A549 (cell line): ENCODE results near the gene PTPN6. TPM values are rescaled to one million over a fixed set of nuclear protein-coding genes. Genes with fewer than 3 reads are reported as not detected.
A peak's percentile ranks its signal among the peaks of the same experiment; 100 is the strongest.

Source experiments
- ATAC-seq, 2 experiments: fragments of 200-7000 bp in 1 of 2; fragments of >200 bp in 1 of 2; cut with Nextera tagmentation in 1 of 2; cut with Tn5 transposase in 1 of 2; 3 replicates each; pipeline versions ENCODE4 v1.8.0 to v1.9.1; 2018 to 2020; ENCODE audit warnings: mild to moderate bottlenecking in 1 of 2, moderate library complexity in 1 of 2
- CTCF ChIA-PET: fragments of 300-600 bp; sonication (Branson Sonifier 250); formaldehyde crosslinking; extraction: SDS; loops from one replicate; lab custom pipeline; 2021; ENCODE audit warnings: antibody characterized with exemption, inconsistent platforms; lab: Yijun Ruan, JAX
- POLR2A ChIA-PET: fragments of 350-600 bp; formaldehyde crosslinking; extraction: SDS; loops from one replicate; lab custom pipeline; 2021; ENCODE audit warnings: antibody characterized with exemption, inconsistent platforms; lab: Yijun Ruan, JAX
- DNase-seq, 2 experiments: peaks; one replicate each; pipeline versions ENCODE4 v3.0.0 to v3.0.0-alpha.2; 2011 to 2016; ENCODE audit warnings: low read depth in 1 of 2, low spot score in 1 of 2
- FAIRE-seq: peaks from 2 replicates; lab custom pipeline; 2011; peaks lifted over from hg19 to GRCh38; lab: Jason Lieb, UNC
- H3K27ac ChIP-seq, 2 experiments: fragments of >200 bp; sonication (Bioruptor Twin); formaldehyde crosslinking; 3 replicates each; pipeline ENCODE4 v1.5.1; 2016 to 2017
- H3K4me1 ChIP-seq: fragments of >200 bp; sonication (Bioruptor Twin); formaldehyde crosslinking; 3 replicates; pipeline ENCODE4 v1.6.1; 2016
- H3K4me2 ChIP-seq: fragments of >200 bp; sonication (Bioruptor Twin); formaldehyde crosslinking; 3 replicates; pipeline ENCODE4 v1.6.1; 2016
- H3K4me3 ChIP-seq: fragments of >200 bp; sonication (Bioruptor Twin); formaldehyde crosslinking; 3 replicates; pipeline ENCODE4 v1.5.1; 2016
- H3K9me3 ChIP-seq: fragments of >200 bp; sonication (Bioruptor Twin); formaldehyde crosslinking; 3 replicates; pipeline ENCODE4 v1.6.1; 2016
- BHLHE40 ChIP-seq: IDR thresholded peaks from 2 replicates; pipeline ENCODE4 v1.6.1; 2012; ENCODE audit warnings: low read depth, low read length, inconsistent platforms
- CBX2 ChIP-seq: fragments of 200-600 bp; sonication (generic); IDR thresholded peaks from 2 replicates; pipeline ENCODE4 v1.6.1; 2016; ENCODE audit warnings: low read depth, mild to moderate bottlenecking, borderline replicate concordance
- CHD2 ChIP-seq: fragments of 150-350 bp; IDR thresholded peaks from 2 replicates; pipeline ENCODE4 v1.6.1; 2014; ENCODE audit warnings: low read length; ENCODE audit not compliant: partially characterized antibody
- CHD4 ChIP-seq: fragments of 200-600 bp; sonication (generic); IDR thresholded peaks from 2 replicates; pipeline ENCODE4 v1.6.1; 2016; ENCODE audit warnings: antibody characterized with exemption, mild to moderate bottlenecking, borderline replicate concordance
- EHMT2 ChIP-seq: fragments of 200-600 bp; sonication (generic); IDR thresholded peaks from 2 replicates; pipeline ENCODE4 v1.6.1; 2016; ENCODE audit warnings: antibody characterized with exemption, low read depth, mild to moderate bottlenecking, moderate library complexity
- ESRRA ChIP-seq: fragments of 150-350 bp; IDR thresholded peaks from 2 replicates; pipeline ENCODE4 v1.6.1; 2014; ENCODE audit warnings: mild to moderate bottlenecking, low read length, borderline replicate concordance
- FOSB ChIP-seq: fragments of 250-450 bp; sonication (Bioruptor Pico); IDR thresholded peaks from 2 replicates; pipeline ENCODE4 v1.5.0; 2020; ENCODE audit warnings: mild to moderate bottlenecking, moderate library complexity
- GATA3 ChIP-seq: IDR thresholded peaks from 2 replicates; pipeline ENCODE4 v1.6.1; 2012; ENCODE audit warnings: borderline replicate concordance
- HDAC2 ChIP-seq: fragments of 200-600 bp; sonication (generic); IDR thresholded peaks from 2 replicates; pipeline ENCODE4 v1.6.1; 2016
- HEYL ChIP-seq: fragments of 250-450 bp; sonication (Bioruptor Pico); IDR thresholded peaks from 2 replicates; pipeline ENCODE4 v1.8.0; 2021; ENCODE audit warnings: mild to moderate bottlenecking, moderate library complexity
- HOXA7 ChIP-seq: fragments of 250-450 bp; sonication (Bioruptor Pico); IDR thresholded peaks from 2 replicates; pipeline ENCODE4 v1.5.0; 2020; ENCODE audit warnings: mild to moderate bottlenecking, moderate library complexity
- HOXB5 ChIP-seq: fragments of 250-450 bp; sonication (Bioruptor Pico); IDR thresholded peaks from 2 replicates; pipeline ENCODE4 v1.5.0; 2020; ENCODE audit warnings: mild to moderate bottlenecking, moderate library complexity
- JUN ChIP-seq, 2 experiments: fragments of >200 bp; sonication (Bioruptor Twin); formaldehyde crosslinking; IDR thresholded peaks; 2 replicates in 1 of 2; 3 replicates in 1 of 2; pipeline ENCODE4 v1.6.1; 2016 to 2017
- KDM1A ChIP-seq: fragments of 200-600 bp; sonication (generic); IDR thresholded peaks from 2 replicates; pipeline ENCODE4 v1.6.1; 2016; ENCODE audit warnings: low read depth, mild to moderate bottlenecking
- MAFK ChIP-seq: fragments of 450-650 bp; IDR thresholded peaks from 2 replicates; pipeline ENCODE4 v1.6.1; 2014; ENCODE audit not compliant: partially characterized antibody
- PHF8 ChIP-seq: fragments of 200-600 bp; sonication (generic); IDR thresholded peaks from 2 replicates; pipeline ENCODE4 v1.6.1; 2016; ENCODE audit warnings: low read depth, mild to moderate bottlenecking, antibody characterized with exemption, moderate library complexity, borderline replicate concordance
- POLR2A ChIP-seq: IDR thresholded peaks from 2 replicates; pipeline ENCODE4 v1.6.1; 2012; ENCODE audit warnings: mild to moderate bottlenecking, low read length
- POLR2AphosphoS2 ChIP-seq: conservative IDR thresholded peaks from 2 replicates; pipeline ENCODE4 v1.6.1; 2012; ENCODE audit warnings: low read length, improper control_type of control experiment, inconsistent platforms
- RAD21 ChIP-seq, 2 experiments: fragments of >200 bp in 1 of 2; sonication (Bioruptor Twin) in 1 of 2; formaldehyde crosslinking in 1 of 2; IDR thresholded peaks in 1 of 2; conservative IDR thresholded peaks in 1 of 2; 2 replicates in 1 of 2; 3 replicates in 1 of 2; pipeline ENCODE4 v1.6.1; 2012 to 2018; ENCODE audit warnings: inconsistent platforms in 1 of 2
- RARB ChIP-seq: fragments of 250-450 bp; sonication (Bioruptor Pico); IDR thresholded peaks from 2 replicates; pipeline ENCODE4 v1.8.0; 2021; ENCODE audit warnings: mild to moderate bottlenecking, moderate library complexity
- RCOR1 ChIP-seq: fragments of 150-350 bp; IDR thresholded peaks from 2 replicates; pipeline ENCODE4 v1.6.1; 2014; ENCODE audit warnings: antibody characterized with exemption, low read length, low read depth
- SMC3 ChIP-seq: fragments of >200 bp; sonication (Bioruptor Twin); formaldehyde crosslinking; IDR thresholded peaks from 3 replicates; pipeline ENCODE4 v1.6.1; 2018; ENCODE audit warnings: inconsistent platforms
- SREBF2 ChIP-seq: fragments of 450-650 bp; IDR thresholded peaks from 2 replicates; pipeline ENCODE4 v1.6.1; 2014; ENCODE audit warnings: mild to moderate bottlenecking, moderate library complexity
- TFCP2L1 ChIP-seq: fragments of 250-450 bp; sonication (Bioruptor Pico); IDR thresholded peaks from 2 replicates; pipeline ENCODE4 v1.5.0; 2021; ENCODE audit warnings: mild to moderate bottlenecking
- TP53 ChIP-seq: fragments of 250-450 bp; sonication (Bioruptor Pico); IDR thresholded peaks from 2 replicates; pipeline ENCODE4 v1.5.0; 2021; ENCODE audit warnings: mild to moderate bottlenecking, moderate library complexity
- ZFP36 ChIP-seq: fragments of 450-650 bp; IDR thresholded peaks from 2 replicates; pipeline ENCODE4 v1.6.1; 2014; ENCODE audit warnings: borderline replicate concordance; ENCODE audit not compliant: partially characterized antibody
- WGBS: methylation state at CpG from one replicate; pipeline ENCODE4 v1.1.6; 2017; ENCODE audit errors: missing lambda C conversion rate; 5-methylcytosine and 5-hydroxymethylcytosine counted together
- polyA plus RNA-seq, 4 experiments: library from polyadenylated mRNA; depleted of rRNA in 3 of 4; stranded (reverse); fragments of >200 nt; fragmentation: RNase III in 1 of 4; extraction: RNeasy Plus Mini Kit Qiagen cat#74134 plus additional on column Dnase treatment in 1 of 4; gene quantifications; 2 replicates in 3 of 4; 3 replicates in 1 of 4; pipeline ENCODE4 v1.2.3, GENCODE V29; 2011 to 2017
- TF ChIP-seq, protein P1 (sequence below): fragments of >200 bp; sonication (Bioruptor Twin); formaldehyde crosslinking; IDR thresholded peaks from 3 replicates; pipeline ENCODE4 v1.6.1; 2016
- TF ChIP-seq, protein P2 (sequence below): fragments of 200-600 bp; sonication (generic); IDR thresholded peaks from 2 replicates; pipeline ENCODE4 v1.6.1; 2016; ENCODE audit warnings: antibody characterized with exemption, mild to moderate bottlenecking, moderate library complexity
- TF ChIP-seq, protein P3 (sequence below): fragments of 450-650 bp; IDR thresholded peaks from 2 replicates; pipeline ENCODE4 v1.6.1; 2014; ENCODE audit warnings: antibody characterized with exemption

The PTPN6 gene
- polyA plus RNA-seq, 2 of the 4 experiments (the other 2 are of a cell fraction): 15.1 to 18.9 TPM

DNA sequence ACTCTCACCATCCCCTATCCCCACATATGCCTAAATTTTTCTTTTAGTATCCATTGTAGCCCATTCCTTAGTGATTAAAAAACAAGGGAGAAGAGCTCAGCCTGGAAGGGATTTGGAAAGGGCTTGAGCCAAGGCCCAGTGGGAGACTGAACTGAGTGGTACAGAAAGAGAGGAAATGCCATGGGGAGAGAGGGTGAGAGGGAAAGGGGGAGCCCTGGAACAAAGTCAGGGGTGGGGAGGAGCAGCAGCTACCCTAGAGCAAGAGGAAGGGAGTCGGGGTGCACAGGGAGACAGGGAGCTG, 26.0 kb upstream of the PTPN6 start:
- Histone ChIP-seq H3K4me1 (peaks cover 39% of the 10 kb centered on the region), H3K4me3 (no peak overlapping the region), H3K9me3 (no peaks in the 10 kb centered on the region), H3K4me2 (peak overlapping the region; percentile 82)
- WGBS: 7% methylated on average over 1 of the region's 1 CpG
- CTCF ChIA-PET: interaction anchor here (0.9 to 18.2 kb wide), 16 partner anchors 11 to 184 kb away, joined by 3 to 370 read pairs (median 10); partner anchors contain the start of genes C12orf57, C1RL, ENO2 and LRRC23
- TF ChIP-seq CHD2 (no peak), TP53 (0 out of 2 replicates have a peak, but pooled peaks have one; percentile 31), JUN (IDR thresholded peaks at IDR 0.05) (no peak)
- TF ChIP-seq, protein P1, sequence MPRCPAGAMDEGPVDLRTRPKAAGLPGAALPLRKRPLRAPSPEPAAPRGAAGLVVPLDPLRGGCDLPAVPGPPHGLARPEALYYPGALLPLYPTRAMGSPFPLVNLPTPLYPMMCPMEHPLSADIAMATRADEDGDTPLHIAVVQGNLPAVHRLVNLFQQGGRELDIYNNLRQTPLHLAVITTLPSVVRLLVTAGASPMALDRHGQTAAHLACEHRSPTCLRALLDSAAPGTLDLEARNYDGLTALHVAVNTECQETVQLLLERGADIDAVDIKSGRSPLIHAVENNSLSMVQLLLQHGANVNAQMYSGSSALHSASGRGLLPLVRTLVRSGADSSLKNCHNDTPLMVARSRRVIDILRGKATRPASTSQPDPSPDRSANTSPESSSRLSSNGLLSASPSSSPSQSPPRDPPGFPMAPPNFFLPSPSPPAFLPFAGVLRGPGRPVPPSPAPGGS: no peak
- TF ChIP-seq, all 56 proteins: peak for 1
- POLR2A ChIA-PET: interaction anchor here (0.5 to 4.1 kb wide), 12 partner anchors 11 to 58 kb away, joined by 3 to 44 read pairs (median 10); partner anchors contain the start of genes C12orf57, RNU7-1, SPSB2 and TPI1
- H3K27ac ChIP-seq: peak overlapping the region; percentile 99 to 100
- ATAC-seq (no peak; a peak in 2 of 6 replicates), DNase-seq (no peak), FAIRE-seq (no peak)

DNA sequence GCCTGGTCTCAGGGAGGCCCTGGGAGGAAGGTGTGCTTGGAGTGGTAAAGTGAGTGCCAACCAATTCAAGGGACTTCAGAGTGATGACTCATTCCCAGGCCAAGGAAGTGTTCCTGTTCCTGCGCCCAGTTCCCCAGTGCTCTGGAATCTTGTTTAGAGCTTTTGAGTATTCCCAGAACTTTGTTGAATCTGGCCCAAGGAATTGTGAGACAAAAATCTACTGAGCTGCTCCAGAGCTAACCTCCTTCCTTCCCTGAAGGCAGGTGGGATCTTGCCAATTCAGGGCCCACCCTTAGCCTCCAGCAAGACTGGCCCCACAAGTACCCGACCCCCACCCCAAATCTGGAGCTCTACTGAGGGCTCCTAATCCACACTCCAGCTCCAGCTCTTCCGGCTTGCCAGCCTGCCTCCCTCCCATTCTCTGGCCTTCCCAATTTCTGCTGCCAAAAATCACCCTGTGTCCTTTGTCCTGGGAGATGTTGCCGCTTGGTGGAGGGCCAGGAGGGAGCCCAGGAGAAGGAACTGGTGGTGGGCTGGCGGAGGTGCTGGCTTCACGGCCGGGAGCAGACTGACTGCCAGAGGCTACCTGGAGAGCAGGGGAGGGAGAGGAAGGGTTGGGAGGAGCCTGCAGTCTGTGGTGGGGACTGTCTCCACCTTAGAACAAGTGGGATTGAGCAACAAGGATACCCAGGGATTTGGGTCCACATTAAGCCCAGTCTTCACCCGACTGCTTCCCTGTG, 25.4 kb upstream of the PTPN6 start:
- Histone ChIP-seq H3K9me3 (no peaks in the 10 kb centered on the region), H3K4me1 (peaks cover 42% of the 10 kb centered on the region), H3K4me2 (peak overlapping the region; percentile 82), H3K4me3 (peak overlapping the region; percentile 31), H3K27ac (peak overlapping the region; percentile 99 to 100)
- 1% methylated on average over 8 of the region's 8 CpGs for WGBS
- DNase-seq: peak; percentile 90 to 91
- POLR2A ChIA-PET: interaction anchor here (0.5 to 4.1 kb wide), 12 partner anchors 11 to 58 kb away, joined by 3 to 44 read pairs (median 10); partner anchors contain the start of genes C12orf57, RNU7-1, SPSB2 and TPI1
- CTCF ChIA-PET: interaction anchor here (0.9 to 18.2 kb wide), 14 partner anchors 12 to 183 kb away, joined by 3 to 370 read pairs (median 17); partner anchors contain the start of genes C12orf57, C1RL, ENO2 and LRRC23
- FAIRE-seq: peak; percentile 84
- ATAC-seq: peak; percentile 67 to 78
- no peak for TF ChIP-seq CBX2
- TF ChIP-seq SREBF2: no peak
- TF ChIP-seq PHF8: no peak
- TF ChIP-seq, protein P1: no peak
- TF ChIP-seq ESRRA: no peak
- TF ChIP-seq FOSB (CRISPR knock-in tag): no peak
- TF ChIP-seq BHLHE40: no peak
- no peak for TF ChIP-seq ZFP36
- TF ChIP-seq, protein P2, sequence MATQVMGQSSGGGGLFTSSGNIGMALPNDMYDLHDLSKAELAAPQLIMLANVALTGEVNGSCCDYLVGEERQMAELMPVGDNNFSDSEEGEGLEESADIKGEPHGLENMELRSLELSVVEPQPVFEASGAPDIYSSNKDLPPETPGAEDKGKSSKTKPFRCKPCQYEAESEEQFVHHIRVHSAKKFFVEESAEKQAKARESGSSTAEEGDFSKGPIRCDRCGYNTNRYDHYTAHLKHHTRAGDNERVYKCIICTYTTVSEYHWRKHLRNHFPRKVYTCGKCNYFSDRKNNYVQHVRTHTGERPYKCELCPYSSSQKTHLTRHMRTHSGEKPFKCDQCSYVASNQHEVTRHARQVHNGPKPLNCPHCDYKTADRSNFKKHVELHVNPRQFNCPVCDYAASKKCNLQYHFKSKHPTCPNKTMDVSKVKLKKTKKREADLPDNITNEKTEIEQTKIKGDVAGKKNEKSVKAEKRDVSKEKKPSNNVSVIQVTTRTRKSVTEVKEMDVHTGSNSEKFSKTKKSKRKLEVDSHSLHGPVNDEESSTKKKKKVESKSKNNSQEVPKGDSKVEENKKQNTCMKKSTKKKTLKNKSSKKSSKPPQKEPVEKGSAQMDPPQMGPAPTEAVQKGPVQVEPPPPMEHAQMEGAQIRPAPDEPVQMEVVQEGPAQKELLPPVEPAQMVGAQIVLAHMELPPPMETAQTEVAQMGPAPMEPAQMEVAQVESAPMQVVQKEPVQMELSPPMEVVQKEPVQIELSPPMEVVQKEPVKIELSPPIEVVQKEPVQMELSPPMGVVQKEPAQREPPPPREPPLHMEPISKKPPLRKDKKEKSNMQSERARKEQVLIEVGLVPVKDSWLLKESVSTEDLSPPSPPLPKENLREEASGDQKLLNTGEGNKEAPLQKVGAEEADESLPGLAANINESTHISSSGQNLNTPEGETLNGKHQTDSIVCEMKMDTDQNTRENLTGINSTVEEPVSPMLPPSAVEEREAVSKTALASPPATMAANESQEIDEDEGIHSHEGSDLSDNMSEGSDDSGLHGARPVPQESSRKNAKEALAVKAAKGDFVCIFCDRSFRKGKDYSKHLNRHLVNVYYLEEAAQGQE: no peak
- TF ChIP-seq RAD21 (conservative IDR thresholded peaks at IDR 0.05 in 1 of 2, IDR thresholded peaks at IDR 0.05 in 1 of 2): no peak
- TF ChIP-seq RCOR1: no peak
- TF ChIP-seq CHD2: no peak
- TF ChIP-seq SMC3: no peak
- no peak for TF ChIP-seq EHMT2
- TF ChIP-seq, protein P3, sequence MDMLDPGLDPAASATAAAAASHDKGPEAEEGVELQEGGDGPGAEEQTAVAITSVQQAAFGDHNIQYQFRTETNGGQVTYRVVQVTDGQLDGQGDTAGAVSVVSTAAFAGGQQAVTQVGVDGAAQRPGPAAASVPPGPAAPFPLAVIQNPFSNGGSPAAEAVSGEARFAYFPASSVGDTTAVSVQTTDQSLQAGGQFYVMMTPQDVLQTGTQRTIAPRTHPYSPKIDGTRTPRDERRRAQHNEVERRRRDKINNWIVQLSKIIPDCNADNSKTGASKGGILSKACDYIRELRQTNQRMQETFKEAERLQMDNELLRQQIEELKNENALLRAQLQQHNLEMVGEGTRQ: no peak
- no peak for TF ChIP-seq TFCP2L1 (CRISPR knock-in tag)
- no peak for TF ChIP-seq HOXA7
- TF ChIP-seq POLR2AphosphoS2: no peak
- no peak for TF ChIP-seq HDAC2
- no peak for TF ChIP-seq CHD4
- TF ChIP-seq MAFK: no peak
- no peak for TF ChIP-seq HOXB5 (CRISPR knock-in tag)
- peak; percentile 27 for TF ChIP-seq POLR2A
- no peak for TF ChIP-seq GATA3
- no peak for TF ChIP-seq RARB
- TF ChIP-seq HEYL: no peak
- TF ChIP-seq KDM1A: no peak
